ENCODE measurements around the gene SPAG5.

Gene SPAG5

GRCh38 chr17:28615260-28615940 is 16.6 kb upstream of the SPAG5 start:
- Histone ChIP-seq H3K79me2 (ENCODE audit: low read length) (no peaks in the 10 kb centered on the region), H2AFZ (ENCODE audit: low read length) (no peak overlapping the region), H3K4me1 (ENCODE audit: low read length) (no peaks in the 10 kb centered on the region), H3K36me3 (replicated peaks; ENCODE audit: insufficient read depth, low read length) (peaks cover 38% of the 10 kb centered on the region), H3K9me2 (replicated peaks; ENCODE audit: insufficient read depth, low read length) (no peaks in the 10 kb centered on the region), H3K4me2 (ENCODE audit: low read depth, low read length) (no peak overlapping the region), H3F3A (ENCODE audit: insufficient read depth, low read length) (no peaks in the 10 kb centered on the region; the same call in 1 of the 2 replicates), H3K4me3 (ENCODE audit: low read length) (no peak overlapping the region), H3K9me3 (replicated peaks; ENCODE audit: insufficient read depth, low read length) (no peaks in the 10 kb centered on the region), H4K20me1 (ENCODE audit: insufficient read depth, low read length) (no peaks in the 10 kb centered on the region), H3K27ac (ENCODE audit: low read length) (no peak overlapping the region), H3K27me3 (replicated peaks; ENCODE audit: insufficient read depth, low read length) (no peaks in the 10 kb centered on the region), H3K9ac (ENCODE audit: low read length) (no peak overlapping the region)
- DNase-seq = no peak
- no peak for TF ChIP-seq EZH2phosphoT487 (IDR thresholded peaks at IDR 0.05; ENCODE audit: low read length)
- TF ChIP-seq CTCF (IDR thresholded peaks at IDR 0.05; ENCODE audit: low read length) = no peak
- no peak for TF ChIP-seq EZH2 (optimal IDR thresholded peaks at IDR 0.05; ENCODE audit: low read depth, low read length)

- no peak within 1 kb of the TSS for H2AFZ ChIP-seq (ENCODE audit: low read length)
- no peak for DNase-seq
- no peaks in the 10 kb centered on the region for H3K79me2 ChIP-seq (ENCODE audit: low read length)
- no peaks in the 10 kb centered on the region for H3K9me3 ChIP-seq (replicated peaks; ENCODE audit: insufficient read depth, low read length)
- no peaks in the 10 kb centered on the region; the same call in 1 of the 2 replicates for H3F3A ChIP-seq (ENCODE audit: insufficient read depth, low read length)
- H3K27me3 ChIP-seq (replicated peaks; ENCODE audit: insufficient read depth, low read length) = no peaks in the 10 kb centered on the region
- no peaks in the 10 kb centered on the region for H3K9me2 ChIP-seq (replicated peaks; ENCODE audit: insufficient read depth, low read length)
- H3K4me1 ChIP-seq (ENCODE audit: low read length) = no peaks in the 10 kb centered on the region
- no peak within 1 kb of the TSS for H3K9ac ChIP-seq (ENCODE audit: low read length)
- H3K4me3 ChIP-seq (ENCODE audit: low read length) = no peak within 1 kb of the TSS
- peaks cover 29% of the 10 kb centered on the region for H3K36me3 ChIP-seq (replicated peaks; ENCODE audit: insufficient read depth, low read length)
- no peak within 1 kb of the TSS for H3K27ac ChIP-seq (ENCODE audit: low read length)
- no peak within 1 kb of the TSS for H3K4me2 ChIP-seq (ENCODE audit: low read depth, low read length)
- TF ChIP-seq CTCF (IDR thresholded peaks at IDR 0.05; ENCODE audit: low read length) = no peak
- TF ChIP-seq EZH2 (optimal IDR thresholded peaks at IDR 0.05; ENCODE audit: low read depth, low read length) = no peak
- TF ChIP-seq EZH2phosphoT487 (IDR thresholded peaks at IDR 0.05; ENCODE audit: low read length) = no peak
- H4K20me1 ChIP-seq (ENCODE audit: insufficient read depth, low read length) = no peaks in the 10 kb centered on the region
Measured at GRCh38 chr17:28613931-28614381, 15.1 kb upstream of the SPAG5 start, which contains the start of gene RSKR. Gene RSKR, minus strand, starts transcription at chr17:28614185. Its CDS starts 24 bp downstream, at chr17:28614161.

- TF ChIP-seq CTCF (IDR thresholded peaks at IDR 0.05; ENCODE audit: low read length) (peak; percentile 65), EZH2phosphoT487 (IDR thresholded peaks at IDR 0.05; ENCODE audit: low read length) (no peak)
- peak; percentile 27 for DNase-seq
- Histone ChIP-seq H3K9ac (ENCODE audit: low read length) (no peak overlapping the region), H4K20me1 (ENCODE audit: insufficient read depth, low read length) (no peaks in the 10 kb centered on the region), H3F3A (ENCODE audit: insufficient read depth, low read length) (no peaks in the 10 kb centered on the region; the same call in 1 of the 2 replicates), H3K27ac (ENCODE audit: low read length) (no peak overlapping the region), H3K36me3 (replicated peaks; ENCODE audit: insufficient read depth, low read length) (peaks cover 24% of the 10 kb centered on the region), H3K9me3 (replicated peaks; ENCODE audit: insufficient read depth, low read length) (no peaks in the 10 kb centered on the region), H3K79me2 (ENCODE audit: low read length) (no peaks in the 10 kb centered on the region), H3K9me2 (replicated peaks; ENCODE audit: insufficient read depth, low read length) (no peaks in the 10 kb centered on the region), H3K27me3 (replicated peaks; ENCODE audit: insufficient read depth, low read length) (no peaks in the 10 kb centered on the region), H3K4me3 (ENCODE audit: low read length) (no peak overlapping the region), H3K4me1 (ENCODE audit: low read length) (no peaks in the 10 kb centered on the region), H2AFZ (ENCODE audit: low read length) (no peak overlapping the region), H3K4me2 (ENCODE audit: low read depth, low read length) (no peak overlapping the region)
Measured at GRCh38 chr17:28612936-28613872, 14.4 kb upstream of the SPAG5 start.
